Pancreas (tissue), 10 donors: ENCODE results near the gene POFUT2. TPM values are rescaled to one million over a fixed set of nuclear protein-coding genes. Genes with fewer than 3 reads are reported as not detected.
A peak's percentile ranks its signal among the peaks of the same experiment; 100 is the strongest.

Experiments used
- ATAC-seq, 4 donors: fragments of 200-7000 bp; cut with Tn5 transposase; one replicate each; pipeline versions ENCODE4 v1.8.0 to v1.9.1; 2020; ENCODE audit warnings: mild to moderate bottlenecking in 4 of 4, moderate library complexity in 4 of 4
- DNase-seq, 6 donors: peaks; one replicate each; pipeline ENCODE4 v3.0.0-alpha.2; 2020
- FAIRE-seq: peaks from 2 replicates; lab custom pipeline; 2012; peaks lifted over from hg19 to GRCh38; lab: Jason Lieb, UNC
- H3K27ac ChIP-seq, 4 donors: fragments of 200-600 bp; sonication (generic); 1 replicate in 3 of 4; 2 replicates in 1 of 4; pipeline versions ENCODE4 v1.5.0 to v1.8.0; 2020
- H3K27me3 ChIP-seq, 4 donors: fragments of 200-600 bp; one replicate each; pipeline ENCODE4 v1.8.0; 2021
- H3K36me3 ChIP-seq, 3 donors: fragments of 200-600 bp; sonication (generic) in 1 of 3; one replicate each; pipeline versions ENCODE4 v1.5.0 to v1.8.0; 2020 to 2021
- H3K4me1 ChIP-seq, 3 donors: fragments of 200-600 bp; one replicate each; pipeline ENCODE4 v1.8.0; 2021
- H3K4me3 ChIP-seq, 4 donors: fragments of 200-600 bp; sonication (generic) in 2 of 4; one replicate each; pipeline versions ENCODE4 v1.5.0 to v1.8.0; 2020 to 2021
- H3K9me3 ChIP-seq, 4 donors: fragments of 200-600 bp; one replicate each; pipeline ENCODE4 v1.8.0; 2021
- CTCF ChIP-seq, 4 donors: fragments of 200-600 bp; sonication (generic) in 3 of 4; IDR thresholded peaks; one replicate each; pipeline versions ENCODE4 v1.5.0 to v1.8.0; 2021; ENCODE audit warnings: antibody characterized with exemption in 4 of 4
- WGBS, 2 donors: extraction: QIAGEN DNeasy Blood & Tissue Kit; methylation state at CpG; one replicate each; pipeline ENCODE4 v1.1.7; 2013; 5-methylcytosine and 5-hydroxymethylcytosine counted together
- intact Hi-C, 3 donors: fragments of 100-400 bp; cut with DNase I; formaldehyde crosslinking; loops; one replicate each; pipeline versions ENCODE4 v1.11.1 to v1.14.2; 2022
- polyA plus RNA-seq, 2 donors: library from polyadenylated mRNA; stranded (reverse); fragments of 200-250 nt; gene quantifications; one replicate each; pipeline ENCODE4 v1.2.3, GENCODE V29; 2013
- total RNA-seq, 6 donors: library from RNA; stranded (reverse); fragmentation: NEBNext Ultra II Directional in 4 of 6; extraction: Animal tissue kit (Norgen Biotek cat#: 25700) in 4 of 6; gene quantifications; one replicate each; pipeline versions ENCODE4 v1.2.1 to v1.2.4, GENCODE V29; 2021 to 2023
- donor health status: healthy with polysubstance abuse.
- donor health status: DM: no; HTN: no; CAD: no; lungs with moderate emphysema.
- donor health status: DM: no; HTN: no; CAD: no.
- donor health status: control.
- donor health status: control.
- donor health status: Bipolar disorder and iron deficiency.
- donor health status: DM: yes; HTN: yes; CAD: no.
- donor health status: DM: no; HTN: no; CAD: no.
- donor health status: DM: no; HTN: no; CAD: no.
- donor health status: DM: yes; HTN: yes; CAD: no.

The POFUT2 gene
- total and polyA plus RNA-seq, 8 donors, result 10.1 to 46.9 (median 16.3) TPM

- TF ChIP-seq CTCF (IDR thresholded peaks at IDR 0.05), result no peak
- no peak for FAIRE-seq
- H3K27ac ChIP-seq, result no peak overlapping the region
- intact Hi-C loops, result no loop called here
- peak overlapping the region; percentile 42 to 69 (median 57) for H3K4me3 ChIP-seq
- peaks cover 4 to 25% (median 9%) of the 10 kb centered on the region in 3 donors for H3K4me1 ChIP-seq
- peak in 2 of 4 donors; percentile 1 to 3 for ATAC-seq
- no peaks in the 10 kb centered on the region for H3K9me3 ChIP-seq
- no peaks in the 10 kb centered on the region for H3K27me3 ChIP-seq
- whole genome bisulfite sequencing, 2 donors, result 6 to 15% methylated on average over 22 to 34 of the region's 34 CpGs
- peak in 2 of 6 donors; percentile 34 to 82 for DNase-seq
- peaks cover 0 to 15% (median 9%) of the 10 kb centered on the region in 3 donors for H3K36me3 ChIP-seq
These were observed 746 bp upstream of the POFUT2 start for GRCh38 chr21:45288441-45288841.

GRCh38 chr21:45286671-45287437, 841 bp downstream of the POFUT2 start:
- DNase-seq (peak in 2 of 6 donors; percentile 28 to 70), ATAC-seq (no peak), FAIRE-seq (no peak)
- peaks cover 0 to 24% (median 13%) of the 10 kb centered on the region in 3 donors for H3K36me3 ChIP-seq
- no peak overlapping the region for H3K27ac ChIP-seq
- peak overlapping the region in 3 of 4 donors; percentile 53 to 69 (median 61) for H3K4me3 ChIP-seq
- no peak for TF ChIP-seq CTCF (IDR thresholded peaks at IDR 0.05)
- H3K27me3 ChIP-seq, result no peaks in the 10 kb centered on the region
- intact Hi-C loops, result no loop called here
- 7 to 9% methylated on average over 40 to 54 of the region's 54 CpGs for WGBS, 2 donors
- no peaks in the 10 kb centered on the region for H3K9me3 ChIP-seq
- H3K4me1 ChIP-seq, result peaks cover 0 to 11% (median 4%) of the 10 kb centered on the region in 3 donors

- no peak for TF ChIP-seq CTCF (IDR thresholded peaks at IDR 0.05)
- peaks cover 0 to 36% (median 13%) of the 10 kb centered on the region in 3 donors for H3K36me3 ChIP-seq
- 91 to 93% methylated on average over 28 of the region's 28 CpGs for WGBS, 2 donors
These were observed 2.3 kb downstream of the POFUT2 start for GRCh38 chr21:45285266-45285931.

GRCh38 chr21:45284456-45284741, 3.3 kb downstream of the POFUT2 start:
- TF ChIP-seq CTCF (IDR thresholded peaks at IDR 0.05), result no peak
- 88 to 92% methylated on average over 4 of the region's 4 CpGs for WGBS, 2 donors
- peaks cover 0 to 44% (median 13%) of the 10 kb centered on the region in 3 donors for H3K36me3 ChIP-seq
- H3K4me3 ChIP-seq, result no peak overlapping the region
- intact Hi-C loops, result no loop called here
- peaks cover 0 to 10% (median 4%) of the 10 kb centered on the region in 3 donors for H3K4me1 ChIP-seq
- DNase-seq (peak in 1 of 6 donors; percentile 5), FAIRE-seq (no peak), ATAC-seq (no peak)
- no peaks in the 10 kb centered on the region for H3K27me3 ChIP-seq
- no peak overlapping the region for H3K27ac ChIP-seq
- no peaks in the 10 kb centered on the region for H3K9me3 ChIP-seq

More at GRCh38 chr21:45285266-45285931, 2.3 kb downstream of the POFUT2 start:
- ATAC-seq (no peak), DNase-seq (peak in 1 of 6 donors; percentile 8), FAIRE-seq (no peak)
- Histone ChIP-seq H3K27me3 (no peaks in the 10 kb centered on the region), H3K4me3 (no peak overlapping the region), H3K4me1 (peaks cover 0 to 10% (median 4%) of the 10 kb centered on the region in 3 donors), H3K9me3 (no peaks in the 10 kb centered on the region), H3K27ac (no peak overlapping the region)
- intact Hi-C loops, result no loop called here
